HG03280 (cell line): Measurements from ENCODE around the gene CD53.
"Not testable (repeated sequence)": the region's sequence is repeated elsewhere in the genome, so short reads cannot be mapped to it uniquely, and the experiment has no call there.

Source experiments
- ATAC-seq: cut with Tn5 transposase; IDR thresholded peaks from one replicate; pipeline ENCODE4 v1.9.1; 2021; ENCODE audit warnings: mild to moderate bottlenecking, moderate library complexity; ENCODE audit not compliant: unreplicated experiment

The CD53 gene

GRCh38 chr1:110872745-110873720 is at the start of gene CD53:
TSS of gene CD53 (plus strand) at chr1:110873148. CDS start at chr1:110891409, 18,261 bp downstream.
- peak; percentile 55 for ATAC-seq

- no peak for ATAC-seq
Measured at GRCh38 chr1:110824192-110824591, 48.8 kb upstream of the CD53 start.

- no peak for ATAC-seq
Measured at GRCh38 chr1:110829955-110830553, 42.9 kb upstream of the CD53 start.

- ATAC-seq: not testable (repeated sequence)
Measured at GRCh38 chr1:110833779-110834178, 39.2 kb upstream of the CD53 start.

- no peak for ATAC-seq
Measured at GRCh38 chr1:110846861-110847260, 26.1 kb upstream of the CD53 start.

GRCh38 chr1:110850145-110850544 is 22.8 kb upstream of the CD53 start:
- ATAC-seq: no peak

GRCh38 chr1:110850627-110851026 is 22.3 kb upstream of the CD53 start:
- ATAC-seq: no peak

GRCh38 chr1:110853135-110853534 is 19.8 kb upstream of the CD53 start:
- no peak for ATAC-seq

- no peak for ATAC-seq
Measured at GRCh38 chr1:110856410-110856809, 16.5 kb upstream of the CD53 start.

GRCh38 chr1:110857964-110858948 is 14.7 kb upstream of the CD53 start:
- no peak for ATAC-seq

- no peak for ATAC-seq
Measured at GRCh38 chr1:110859062-110859461, 13.9 kb upstream of the CD53 start.

GRCh38 chr1:110860174-110860573 is 12.8 kb upstream of the CD53 start:
- ATAC-seq: no peak

- ATAC-seq: not testable (repeated sequence)
Measured at GRCh38 chr1:110860620-110861019, 12.3 kb upstream of the CD53 start.

- ATAC-seq: not testable (repeated sequence)
Measured at GRCh38 chr1:110861942-110862341, 11.0 kb upstream of the CD53 start.

GRCh38 chr1:110864287-110864686 is 8.7 kb upstream of the CD53 start:
- ATAC-seq: no peak

GRCh38 chr1:110870721-110871388 is 2.1 kb upstream of the CD53 start:
- no peak for ATAC-seq

- no peak for ATAC-seq
Measured at GRCh38 chr1:110872366-110872744, 593 bp upstream of the CD53 start.

GRCh38 chr1:110873856-110874255 is 908 bp downstream of the CD53 start:
- ATAC-seq: no peak

GRCh38 chr1:110874324-110875215 is 1.6 kb downstream of the CD53 start:
- ATAC-seq: no peak
